ENCODE data around the gene NFE2L2.

The NFE2L2 gene

DNA sequence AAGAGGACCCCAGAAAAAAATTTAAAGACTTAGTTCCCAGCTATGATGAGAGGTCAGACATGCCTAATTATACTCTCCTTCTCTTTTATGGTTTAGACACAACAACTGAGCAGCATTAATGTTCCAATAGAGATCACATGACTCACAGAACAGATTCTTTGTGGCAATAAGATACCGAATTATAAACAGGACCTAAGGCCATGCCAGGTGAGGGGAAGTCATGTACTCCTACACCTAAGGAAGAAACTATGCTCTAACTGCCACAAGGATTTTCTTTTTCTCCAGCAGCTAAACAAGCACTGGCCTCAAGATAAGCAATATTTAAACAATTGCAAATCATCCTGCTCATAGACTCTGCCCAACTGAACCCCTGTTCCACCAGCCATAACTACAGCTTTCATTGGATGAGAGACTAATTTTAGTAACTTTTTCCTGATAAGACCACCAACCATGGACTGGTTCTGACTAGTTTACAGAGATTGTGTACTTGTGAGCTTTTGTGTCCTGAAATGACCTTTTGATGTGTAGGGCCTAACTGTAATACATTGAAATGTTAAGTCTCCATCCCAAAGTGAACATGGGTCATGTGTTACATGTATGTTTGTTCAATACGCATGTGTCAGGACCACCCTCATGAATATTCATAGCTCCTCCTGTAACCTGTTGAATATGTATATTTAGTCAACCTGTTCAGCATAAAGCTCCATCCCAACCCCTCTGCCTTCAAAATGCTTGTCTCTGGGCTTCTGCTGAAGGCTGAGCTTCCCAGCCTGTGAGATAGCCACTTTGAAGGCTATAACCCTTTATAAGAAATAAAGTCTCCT lies 21.6 kb upstream of the NFE2L2 start:
- Mint-ChIP-seq H3K9me3 (no peaks in the 10 kb centered on the region), H3K4me3 (no peak overlapping the region), H3K27me3 (no peaks in the 10 kb centered on the region), H3K27ac (peak overlapping the region; percentile 1), H3K4me1 (ENCODE audit: low read depth) (peaks cover 22% of the 10 kb centered on the region), H3K36me3 (ENCODE audit: low read depth) (no peaks in the 10 kb centered on the region)
- DNase-seq: no peak

DNA sequence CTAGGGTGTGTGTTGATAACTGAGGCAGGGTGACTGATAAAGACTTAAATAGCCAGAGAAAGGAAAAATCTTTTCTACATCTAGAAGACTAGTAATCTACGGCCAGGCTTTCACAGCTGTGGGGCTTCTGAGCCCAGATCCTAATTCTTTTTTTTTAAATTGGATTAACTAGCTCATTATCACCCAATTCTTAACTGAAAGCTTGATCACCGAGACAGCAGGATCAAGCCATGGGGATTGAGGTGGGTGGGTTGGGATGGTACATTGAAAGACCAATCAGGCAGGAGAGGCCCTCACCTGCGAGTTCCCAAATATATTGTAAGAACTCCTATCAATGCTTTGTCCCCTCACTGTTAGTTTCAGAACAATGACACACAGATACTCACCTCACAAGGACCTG lies 20.0 kb upstream of the NFE2L2 start:
- Mint-ChIP-seq H3K4me1 (ENCODE audit: low read depth) (peaks cover 7% of the 10 kb centered on the region), H3K9me3 (no peaks in the 10 kb centered on the region), H3K36me3 (ENCODE audit: low read depth) (no peaks in the 10 kb centered on the region), H3K27me3 (no peaks in the 10 kb centered on the region), H3K4me3 (no peak overlapping the region), H3K27ac (no peak overlapping the region)
- DNase-seq: no peak

- no peaks in the 10 kb centered on the region for H3K27me3 Mint-ChIP-seq
- H3K4me1 Mint-ChIP-seq (ENCODE audit: low read depth): peaks cover 3% of the 10 kb centered on the region
- H3K27ac Mint-ChIP-seq: no peak overlapping the region
- DNase-seq: no peak
- no peak overlapping the region for H3K4me3 Mint-ChIP-seq
- H3K36me3 Mint-ChIP-seq (ENCODE audit: low read depth): no peaks in the 10 kb centered on the region
- H3K9me3 Mint-ChIP-seq: no peaks in the 10 kb centered on the region
These were observed 19.4 kb upstream of the NFE2L2 start for GRCh38 chr2:177283906-177284305.

DNA sequence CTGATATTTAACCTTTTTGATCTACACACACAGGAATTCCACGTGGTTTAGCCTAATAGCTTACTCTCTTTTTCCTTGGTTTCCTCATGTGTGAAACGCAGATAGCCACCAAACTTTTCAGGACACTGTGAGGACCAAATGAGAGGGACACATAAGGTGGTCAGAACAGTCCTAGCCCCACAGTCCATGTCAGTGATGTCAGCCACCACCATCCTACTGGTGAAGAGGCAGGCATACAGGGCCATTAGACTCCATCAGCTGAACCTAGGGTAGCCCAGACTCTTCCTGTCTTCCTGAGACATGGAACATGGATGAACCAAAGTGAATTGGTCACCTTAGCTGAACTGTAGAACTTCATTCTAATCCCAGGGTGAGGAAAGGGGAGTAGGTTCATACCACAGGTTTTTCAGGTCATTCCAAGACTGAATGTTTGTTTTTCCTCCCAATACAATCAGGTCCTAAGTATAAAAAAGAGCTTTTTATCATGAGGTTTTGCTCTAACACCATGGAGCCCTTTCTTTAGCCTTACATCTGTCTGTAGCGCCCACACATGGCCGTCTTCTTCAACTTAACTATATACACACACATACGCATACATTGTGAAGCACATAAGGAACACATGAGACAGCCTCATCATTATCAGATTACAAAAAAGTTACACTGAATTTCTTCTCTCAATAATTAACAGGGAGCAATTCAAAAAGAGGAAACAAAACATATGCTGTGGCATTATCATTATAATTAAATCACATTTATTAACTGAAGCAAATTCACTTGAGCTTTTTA lies 18.5 kb upstream of the NFE2L2 start:
- Mint-ChIP-seq H3K9me3 (no peaks in the 10 kb centered on the region), H3K36me3 (ENCODE audit: low read depth) (no peaks in the 10 kb centered on the region), H3K4me1 (ENCODE audit: low read depth) (peaks cover 3% of the 10 kb centered on the region), H3K27ac (no peak overlapping the region), H3K4me3 (no peak overlapping the region), H3K27me3 (no peaks in the 10 kb centered on the region)
- no peak for DNase-seq

DNA sequence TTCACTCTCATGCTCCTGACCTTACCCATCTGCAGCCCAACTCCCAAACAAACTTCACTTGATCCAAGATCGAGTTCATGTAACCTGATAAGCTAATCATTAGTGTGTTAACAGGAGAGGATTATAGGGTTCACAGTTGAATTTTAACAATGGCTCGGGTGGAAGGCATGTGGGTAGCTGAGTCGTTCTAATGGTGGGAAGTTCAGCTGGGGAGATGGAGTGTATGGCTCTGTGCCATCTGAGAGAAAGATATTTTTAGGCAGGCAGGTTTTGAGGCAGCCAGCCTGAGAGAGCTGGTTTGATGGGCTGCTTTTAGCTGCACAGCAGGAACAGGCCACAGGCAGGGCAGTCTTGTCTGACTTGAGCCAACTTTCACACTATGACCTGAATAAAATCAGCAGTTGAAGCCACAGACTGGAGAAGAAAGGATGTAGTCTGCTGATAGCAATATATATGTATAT lies 17.7 kb upstream of the NFE2L2 start:
- Mint-ChIP-seq H3K36me3 (ENCODE audit: low read depth) (no peaks in the 10 kb centered on the region), H3K4me1 (ENCODE audit: low read depth) (peaks cover 3% of the 10 kb centered on the region), H3K27me3 (no peaks in the 10 kb centered on the region), H3K27ac (no peak overlapping the region), H3K4me3 (no peak overlapping the region), H3K9me3 (no peaks in the 10 kb centered on the region)
- no peak for DNase-seq

GRCh38 chr2:177281400-177282180 lies 17.1 kb upstream of the NFE2L2 start:
- Mint-ChIP-seq H3K4me3 (no peak overlapping the region), H3K4me1 (ENCODE audit: low read depth) (peaks cover 3% of the 10 kb centered on the region), H3K36me3 (ENCODE audit: low read depth) (no peaks in the 10 kb centered on the region), H3K9me3 (no peaks in the 10 kb centered on the region), H3K27me3 (no peaks in the 10 kb centered on the region), H3K27ac (no peak overlapping the region)
- DNase-seq: no peak

DNA sequence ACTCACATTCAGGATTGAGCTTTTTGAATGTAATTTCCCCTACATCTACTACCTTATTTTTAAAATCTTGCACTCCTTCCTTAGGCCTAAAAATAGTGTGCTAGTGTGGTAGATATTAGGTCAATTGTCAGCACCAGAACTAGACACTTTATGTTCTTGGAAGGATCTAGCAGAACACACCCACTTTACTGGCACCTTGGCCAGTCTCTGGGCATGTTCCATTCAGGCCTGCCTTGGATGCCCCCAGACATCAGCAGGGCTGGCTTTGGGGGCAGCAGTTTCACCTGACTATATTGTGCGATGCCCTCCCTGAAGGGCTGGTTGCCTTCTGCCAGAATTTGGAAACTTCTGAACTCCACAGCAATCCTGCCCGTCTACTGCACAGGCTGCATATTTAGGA lies 15.3 kb upstream of the NFE2L2 start:
- H3K27me3 Mint-ChIP-seq: no peaks in the 10 kb centered on the region
- H3K9me3 Mint-ChIP-seq: no peaks in the 10 kb centered on the region
- no peaks in the 10 kb centered on the region for H3K4me1 Mint-ChIP-seq (ENCODE audit: low read depth)
- no peak for DNase-seq
- H3K27ac Mint-ChIP-seq: no peak overlapping the region
- no peak overlapping the region for H3K4me3 Mint-ChIP-seq
- no peaks in the 10 kb centered on the region for H3K36me3 Mint-ChIP-seq (ENCODE audit: low read depth)

GRCh38 chr2:177275743-177276055 lies 11.2 kb upstream of the NFE2L2 start:
- H3K4me3 Mint-ChIP-seq: no peak overlapping the region
- no peak overlapping the region for H3K27ac Mint-ChIP-seq
- no peaks in the 10 kb centered on the region for H3K9me3 Mint-ChIP-seq
- no peaks in the 10 kb centered on the region for H3K27me3 Mint-ChIP-seq
- no peak for DNase-seq
- peaks cover 19% of the 10 kb centered on the region for H3K4me1 Mint-ChIP-seq (ENCODE audit: low read depth)
- H3K36me3 Mint-ChIP-seq (ENCODE audit: low read depth): no peaks in the 10 kb centered on the region

- Mint-ChIP-seq H3K27ac (no peak overlapping the region), H3K4me1 (ENCODE audit: low read depth) (peaks cover 22% of the 10 kb centered on the region), H3K9me3 (no peaks in the 10 kb centered on the region), H3K27me3 (no peaks in the 10 kb centered on the region), H3K36me3 (ENCODE audit: low read depth) (no peaks in the 10 kb centered on the region), H3K4me3 (no peak overlapping the region)
- no peak for DNase-seq
These were observed 10.7 kb upstream of the NFE2L2 start for GRCh38 chr2:177275040-177275742.

- Mint-ChIP-seq H3K27ac (no peak overlapping the region), H3K4me3 (no peak overlapping the region), H3K27me3 (no peaks in the 10 kb centered on the region), H3K4me1 (ENCODE audit: low read depth) (peaks cover 31% of the 10 kb centered on the region), H3K36me3 (ENCODE audit: low read depth) (no peaks in the 10 kb centered on the region), H3K9me3 (no peaks in the 10 kb centered on the region)
- no peak for DNase-seq
These were observed 8.9 kb upstream of the NFE2L2 start for GRCh38 chr2:177273408-177273807.

GRCh38 chr2:177272765-177273164 lies 8.2 kb upstream of the NFE2L2 start:
- Mint-ChIP-seq H3K36me3 (ENCODE audit: low read depth) (no peaks in the 10 kb centered on the region), H3K4me1 (ENCODE audit: low read depth) (peaks cover 32% of the 10 kb centered on the region), H3K27ac (no peak overlapping the region), H3K27me3 (no peaks in the 10 kb centered on the region), H3K9me3 (no peaks in the 10 kb centered on the region), H3K4me3 (no peak overlapping the region)
- DNase-seq: no peak

- Mint-ChIP-seq H3K36me3 (ENCODE audit: low read depth) (no peaks in the 10 kb centered on the region), H3K27me3 (no peaks in the 10 kb centered on the region), H3K4me1 (ENCODE audit: low read depth) (peaks cover 37% of the 10 kb centered on the region), H3K27ac (no peak overlapping the region), H3K9me3 (no peaks in the 10 kb centered on the region), H3K4me3 (no peak overlapping the region)
- DNase-seq: no peak
These were observed 7.6 kb upstream of the NFE2L2 start for GRCh38 chr2:177271981-177272666.

DNA sequence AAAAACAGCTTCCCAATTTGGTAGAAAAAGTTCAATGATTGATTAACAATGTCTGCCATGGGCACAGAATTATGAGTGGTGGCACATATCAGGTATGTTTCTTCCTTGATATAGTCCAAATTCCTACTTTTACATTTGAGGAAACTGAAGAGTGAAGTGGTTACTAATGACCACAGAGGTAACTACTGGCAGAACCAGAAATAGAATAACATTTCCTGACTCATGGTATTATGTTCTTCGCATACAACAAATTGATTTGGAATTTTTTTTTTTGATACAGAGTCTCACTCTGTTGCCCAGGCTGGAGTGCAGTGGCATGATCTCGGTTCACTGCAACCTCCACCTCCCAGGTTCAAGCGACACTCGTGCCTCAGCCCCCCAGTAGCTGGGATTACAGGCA lies 6.0 kb upstream of the NFE2L2 start:
- DNase-seq: no peak
- Mint-ChIP-seq H3K27me3 (no peaks in the 10 kb centered on the region), H3K9me3 (no peaks in the 10 kb centered on the region), H3K4me1 (ENCODE audit: low read depth) (peaks cover 51% of the 10 kb centered on the region), H3K36me3 (ENCODE audit: low read depth) (no peaks in the 10 kb centered on the region), H3K4me3 (no peak overlapping the region), H3K27ac (no peak overlapping the region)

DNA sequence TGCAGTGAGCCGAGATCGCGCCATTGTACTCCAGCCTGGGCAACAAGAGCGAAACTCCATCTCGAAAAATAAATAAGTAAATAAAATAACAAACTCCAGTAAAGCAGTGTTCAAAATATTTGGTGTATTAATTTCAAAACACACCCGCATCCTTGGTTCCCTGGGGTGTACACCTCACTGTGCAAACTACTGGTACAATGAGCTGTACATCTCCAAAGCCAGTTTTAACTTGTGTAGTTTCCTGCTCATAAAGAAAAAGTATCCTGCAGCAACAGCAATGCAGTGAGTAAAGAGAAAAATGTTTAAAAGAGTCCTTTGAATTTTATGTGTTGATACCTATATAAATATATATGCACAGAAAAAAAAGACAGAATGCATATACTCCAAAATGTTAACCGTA lies 4.4 kb upstream of the NFE2L2 start:
- no peak for DNase-seq
- peaks cover 55% of the 10 kb centered on the region for H3K4me1 Mint-ChIP-seq (ENCODE audit: low read depth)
- no peaks in the 10 kb centered on the region for H3K27me3 Mint-ChIP-seq
- H3K4me3 Mint-ChIP-seq: no peak overlapping the region
- H3K9me3 Mint-ChIP-seq: no peaks in the 10 kb centered on the region
- H3K36me3 Mint-ChIP-seq (ENCODE audit: low read depth): peaks cover 2% of the 10 kb centered on the region
- H3K27ac Mint-ChIP-seq: no peak overlapping the region
